C1 segment of cervical spinal cord (tissue), 14 donors: ENCODE data around the gene CHN2.

ENCODE experiments used
- DNase-seq, 14 donors: peaks; one replicate each; lab custom pipeline; 2025; lab: John Stamatoyannopoulos, UW

The CHN2 gene

GRCh38 chr7:29394321-29394720, 199.7 kb downstream of the CHN2 start:
- no peak for DNase-seq

DNA sequence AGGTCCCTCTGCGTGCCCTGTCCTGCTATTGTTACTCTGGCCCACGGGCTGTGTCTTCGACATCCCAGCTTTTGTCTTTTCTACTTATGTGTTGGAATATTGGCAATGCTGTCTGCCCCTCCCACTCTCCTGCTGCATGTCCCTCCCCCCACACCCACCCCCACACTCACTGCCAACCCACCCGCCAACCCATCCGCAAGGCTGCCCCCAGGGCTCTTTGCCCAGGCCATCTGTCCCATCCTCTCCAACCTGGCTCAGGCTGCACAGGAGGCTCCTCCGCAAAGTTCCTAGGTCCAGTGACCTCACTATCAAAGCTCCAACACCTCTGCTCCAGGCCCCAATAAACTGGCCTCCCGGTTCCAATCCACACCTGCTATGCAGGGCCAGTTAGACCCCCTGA, 202.0 kb downstream of the CHN2 start:
- DNase-seq = peak in 1 of 14 donors; percentile 67

DNA sequence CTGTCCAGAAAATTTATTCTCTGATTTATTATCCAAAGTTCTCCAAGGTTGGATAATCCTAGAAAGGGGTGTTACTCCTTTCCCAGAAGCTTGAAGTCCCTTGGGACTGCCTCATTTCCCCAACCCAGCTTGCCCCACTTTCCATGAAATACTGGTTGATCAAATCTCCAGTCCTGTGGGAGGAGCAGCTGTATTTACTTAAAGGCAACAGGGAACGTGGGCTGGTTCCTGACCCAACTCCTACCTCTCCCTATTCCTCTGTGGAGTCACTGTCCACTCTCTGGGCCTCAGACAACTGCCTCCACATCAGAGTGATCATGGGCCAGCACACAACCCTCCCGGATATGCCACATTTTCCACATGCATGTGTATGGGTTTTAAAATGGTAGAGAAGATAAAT, 202.8 kb downstream of the CHN2 start:
- no peak for DNase-seq

DNA sequence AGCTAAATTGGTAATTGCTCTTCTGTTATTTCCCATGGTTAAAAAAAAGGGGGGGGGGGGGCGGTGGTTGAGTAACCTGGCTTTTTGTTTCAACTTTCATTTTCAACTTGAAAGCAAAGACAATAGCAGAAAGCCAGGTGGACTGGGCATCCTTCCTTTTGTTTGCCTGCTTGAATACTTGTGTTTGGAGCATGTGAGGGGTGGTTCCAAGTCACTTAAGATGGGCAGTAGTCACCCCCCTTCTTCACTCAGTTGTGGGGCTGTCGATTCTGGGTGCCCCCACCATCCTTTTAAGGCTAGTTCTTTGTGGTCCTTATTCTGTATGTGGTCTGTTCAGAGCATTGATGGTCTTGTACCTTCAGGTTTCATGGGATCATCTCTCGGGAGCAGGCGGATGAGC, 203.4 kb downstream of the CHN2 start:
- DNase-seq = no peak

DNA sequence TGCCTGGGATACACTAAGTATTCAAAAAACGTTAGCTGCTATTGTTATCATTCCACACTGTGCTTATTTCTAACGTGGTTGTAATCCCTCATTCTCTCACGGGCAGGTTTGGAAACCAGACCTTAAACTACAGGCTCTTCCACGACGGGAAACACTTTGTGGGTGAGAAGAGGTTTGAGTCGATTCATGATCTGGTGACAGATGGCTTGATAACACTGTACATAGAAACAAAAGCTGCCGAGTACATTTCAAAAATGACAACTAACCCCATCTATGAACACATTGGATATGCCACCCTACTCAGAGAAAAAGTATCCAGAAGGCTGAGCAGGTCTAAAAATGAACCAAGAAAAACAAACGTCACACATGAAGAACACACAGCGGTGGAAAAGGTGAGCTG, 205.9 kb downstream of the CHN2 start:
- peak in 1 of 14 donors; percentile 57 for DNase-seq

- no peak for DNase-seq
Observed at GRCh38 chr7:29401769-29402168, 207.2 kb downstream of the CHN2 start.

DNA sequence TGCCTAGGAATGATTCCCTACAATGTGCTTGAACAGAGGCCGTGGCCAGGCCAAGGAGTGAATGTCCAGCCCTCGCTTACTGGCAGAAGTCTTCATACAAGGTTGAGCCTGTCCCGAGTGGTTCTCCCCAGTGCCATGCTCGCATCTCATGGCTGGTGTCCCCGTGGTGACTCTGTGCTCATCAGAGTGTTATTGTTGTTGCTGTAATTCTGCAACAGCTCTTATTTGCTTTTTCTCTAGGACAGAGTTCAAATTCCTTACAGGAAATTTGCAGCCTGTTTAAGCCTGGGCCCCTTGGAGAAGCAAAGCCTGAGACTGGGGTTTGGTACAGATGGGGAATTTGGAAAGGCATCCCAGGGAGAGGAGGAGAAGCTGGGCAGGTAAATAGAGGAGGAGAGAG, 211.3 kb downstream of the CHN2 start:
- peak in 2 of 14 donors; percentile 21 to 41 for DNase-seq

DNA sequence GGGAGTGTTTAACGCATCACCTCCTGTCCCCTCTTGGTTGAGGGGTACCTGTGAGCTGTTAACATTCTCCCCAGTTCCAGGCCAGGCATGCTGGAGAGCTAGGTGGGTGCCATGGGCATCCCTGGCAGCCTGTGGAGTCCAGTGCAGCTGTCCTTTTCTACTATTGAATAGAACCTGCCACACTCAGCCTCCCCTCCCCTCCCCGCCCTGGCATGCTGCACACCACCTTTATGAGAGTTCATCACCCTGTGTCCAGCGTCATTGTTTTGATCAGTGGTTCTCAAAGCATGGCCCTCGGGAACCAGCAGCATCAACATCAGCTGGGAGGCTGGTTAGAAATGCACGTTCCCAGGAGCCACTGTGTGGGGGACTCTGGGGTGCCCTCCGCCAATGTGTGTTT, 211.8 kb downstream of the CHN2 start:
- no peak for DNase-seq

DNA sequence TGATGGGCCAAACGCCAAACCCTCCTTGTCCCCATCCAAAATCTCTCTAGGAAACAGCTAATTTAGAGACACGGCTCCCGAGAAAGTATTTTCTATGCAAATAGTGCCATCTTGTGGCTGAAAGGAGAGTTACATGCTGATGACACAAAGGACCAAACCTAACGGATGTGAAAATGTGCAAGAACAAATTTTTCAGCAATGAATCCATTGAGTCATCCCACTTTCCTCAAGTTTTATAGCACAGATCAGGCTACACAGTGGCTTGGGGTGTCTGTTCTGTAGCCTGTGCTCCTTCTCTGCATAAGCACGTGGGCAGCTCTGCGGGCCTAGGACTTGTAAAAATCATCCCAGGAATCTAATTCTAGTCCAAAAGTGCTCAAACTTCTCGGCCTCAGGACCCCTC, 214.3 kb downstream of the CHN2 start:
- DNase-seq = peak in 10 of 14 donors; percentile 12 to 79 (median 34)

- DNase-seq = no peak
Observed at GRCh38 chr7:29410996-29411395, 216.4 kb downstream of the CHN2 start.

DNA sequence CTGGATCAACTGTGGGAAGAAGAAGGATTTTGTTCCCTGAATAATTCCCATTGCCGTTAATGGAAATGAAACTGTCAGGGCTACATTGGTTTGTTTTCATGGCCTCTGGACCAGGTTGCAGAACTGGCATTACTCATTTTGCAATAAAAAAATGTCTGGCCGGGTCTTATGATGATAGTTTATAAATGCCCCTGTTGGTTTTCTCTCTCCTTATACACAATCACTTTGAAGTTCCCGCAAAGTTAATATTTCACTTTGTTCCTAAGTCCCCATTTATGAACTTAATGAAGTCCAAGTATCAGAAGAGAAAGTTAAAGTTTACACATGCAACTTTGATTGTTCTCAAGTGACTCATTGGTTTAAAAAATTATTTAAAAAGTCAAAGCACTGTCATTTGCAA, 218.3 kb downstream of the CHN2 start:
- no peak for DNase-seq

DNA sequence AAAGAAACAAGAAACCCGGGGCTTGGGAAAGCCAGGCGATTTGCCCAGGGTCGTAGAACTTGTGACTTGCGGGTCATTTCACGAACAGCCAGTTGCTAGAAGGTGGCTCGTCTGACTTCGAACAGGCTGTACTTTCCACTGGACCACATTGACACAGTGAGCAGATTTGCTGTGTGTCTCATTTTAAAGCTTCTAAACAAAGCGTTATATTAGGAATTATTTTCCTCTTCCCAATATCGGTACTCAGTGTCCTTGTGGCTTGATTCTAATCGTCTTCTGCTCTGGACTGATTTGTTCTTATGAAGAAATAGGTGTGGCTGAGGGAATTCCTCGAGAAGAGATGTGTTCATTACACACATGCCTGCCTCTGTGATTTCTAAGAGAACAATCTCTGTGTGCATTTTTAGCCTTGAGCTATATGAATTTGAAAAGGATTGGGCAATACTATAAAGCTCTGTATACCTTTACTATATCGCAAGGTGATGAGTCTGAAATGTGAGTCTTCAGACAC, 219.1 kb downstream of the CHN2 start:
- no peak for DNase-seq

- no peak for DNase-seq
Observed at GRCh38 chr7:29414216-29414615, 219.6 kb downstream of the CHN2 start.

DNA sequence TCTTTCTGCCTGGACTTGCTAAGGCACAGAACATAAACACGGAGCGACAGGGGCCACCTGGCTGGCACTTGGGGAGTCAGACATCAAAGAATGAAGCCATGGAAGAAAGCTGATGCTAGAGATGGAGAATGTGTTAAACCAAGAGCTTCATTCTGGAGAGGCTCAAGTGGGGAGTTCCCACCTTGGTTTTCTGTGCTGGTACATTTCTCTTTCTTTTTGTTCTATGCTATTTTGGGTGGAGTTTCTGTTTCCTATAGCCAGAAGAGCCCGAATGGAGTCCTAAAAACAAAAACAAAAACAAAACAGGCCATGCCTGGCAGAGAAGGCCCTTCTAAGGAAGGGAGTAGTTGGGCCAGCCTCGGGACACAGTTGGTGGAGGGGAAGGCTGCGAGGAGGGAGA, 220.6 kb downstream of the CHN2 start:
- no peak for DNase-seq

GRCh38 chr7:29416276-29416937, 221.8 kb downstream of the CHN2 start:
- DNase-seq = no peak

GRCh38 chr7:29416938-29417305, 222.3 kb downstream of the CHN2 start:
- DNase-seq = no peak

DNA sequence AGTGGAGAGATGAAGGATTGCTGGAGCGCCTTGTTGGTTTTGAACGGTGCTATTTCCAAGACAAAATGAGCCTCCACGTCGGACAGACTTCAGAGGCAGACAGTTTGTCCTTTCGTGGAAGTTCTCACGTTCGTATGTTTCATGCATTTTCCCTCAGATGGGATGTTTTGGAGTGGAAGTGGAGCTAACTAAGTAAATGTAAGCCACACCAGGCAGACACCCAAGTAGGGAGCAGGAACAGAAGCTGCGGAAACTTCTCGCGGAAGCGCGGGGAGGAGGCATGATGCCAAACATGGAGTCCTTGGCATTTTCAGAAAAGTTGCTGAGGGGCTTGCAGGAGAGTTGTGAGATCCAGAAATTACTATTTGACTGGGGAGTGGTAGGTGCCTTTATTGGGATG, 223.5 kb downstream of the CHN2 start:
- no peak for DNase-seq

DNA sequence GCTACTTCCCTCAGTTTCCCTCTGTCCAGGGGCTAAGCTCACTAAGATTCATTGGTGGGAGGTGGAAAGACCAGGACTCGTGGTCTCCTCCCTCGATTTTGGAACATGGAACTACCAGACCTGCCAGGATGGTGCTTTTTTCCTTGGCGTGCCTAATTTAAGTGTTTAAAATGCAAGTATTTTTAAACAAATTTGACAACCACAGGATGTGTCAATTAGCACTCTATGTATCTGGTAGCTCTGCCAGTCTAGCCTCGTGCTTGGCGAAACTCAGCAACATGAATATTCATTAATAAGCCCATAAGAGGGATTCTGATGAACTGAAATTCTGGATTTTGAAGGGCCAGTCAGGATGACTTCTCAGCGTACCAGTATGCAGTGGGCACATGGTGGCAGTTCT, 224.1 kb downstream of the CHN2 start:
- no peak for DNase-seq

GRCh38 chr7:29420011-29420410, 225.4 kb downstream of the CHN2 start:
- no peak for DNase-seq

DNA sequence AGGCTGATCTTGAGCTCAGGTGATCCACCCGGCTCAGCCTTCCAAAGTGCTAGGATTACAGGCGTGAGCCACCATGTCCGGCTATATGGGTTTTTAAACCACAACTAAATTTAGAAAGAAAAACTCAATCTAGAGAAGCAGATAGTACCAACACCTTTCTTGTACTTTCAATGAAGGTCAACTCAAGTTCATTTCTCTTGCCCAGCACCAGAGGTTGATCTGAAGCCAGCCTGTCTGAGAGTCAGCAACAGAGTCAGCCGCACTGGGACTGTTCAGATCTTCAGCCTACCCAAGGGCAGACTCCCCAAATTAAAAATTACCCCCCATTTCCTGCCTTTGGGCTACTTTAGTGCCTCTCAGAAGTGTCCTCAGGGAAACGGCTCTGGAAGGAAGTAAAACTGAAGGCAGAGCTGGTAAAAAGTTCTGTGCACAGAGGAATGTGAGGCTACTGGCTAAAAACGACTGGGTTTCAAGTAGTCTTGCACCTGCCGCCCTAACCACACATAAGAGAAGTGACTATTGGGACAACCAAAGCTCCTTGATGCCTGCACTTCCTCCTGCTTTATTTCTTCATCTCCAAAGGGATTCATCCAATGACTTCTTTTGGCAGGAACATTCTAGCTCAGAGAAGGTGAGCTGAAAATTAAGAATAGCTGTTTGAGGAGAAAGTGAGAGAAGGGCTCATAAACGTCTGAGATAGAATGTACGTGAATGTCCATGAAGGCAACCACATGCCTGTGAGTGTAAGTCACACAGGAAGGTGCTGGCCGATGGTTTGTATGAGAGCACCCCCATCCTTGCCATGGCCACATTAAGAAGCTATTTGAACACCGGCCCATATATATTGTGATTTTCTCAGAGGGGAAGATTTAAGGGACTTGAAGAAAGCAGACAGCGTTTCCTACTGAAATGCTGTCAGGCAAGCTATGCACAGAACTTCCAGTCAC, 226.7 kb downstream of the CHN2 start:
- DNase-seq = no peak

GRCh38 chr7:29422829-29423228, 228.3 kb downstream of the CHN2 start:
- DNase-seq = no peak

GRCh38 chr7:29424295-29424983, 229.9 kb downstream of the CHN2 start:
- no peak for DNase-seq
